RWPE2 (cell line): ENCODE results near the gene ASB1.

Source experiments
- ATAC-seq: fragments of 200-7000 bp; cut with Tn5 transposase; 3 replicates; pipeline ENCODE4 v1.9.1; 2021; ENCODE audit warnings: low read depth
- DNase-seq: peaks from one replicate; pipeline ENCODE4 v3.0.0-alpha.2; 2020; ENCODE audit warnings: low spot score
- H3K27ac ChIP-seq: fragments of 450-650 bp; 2 replicates; pipeline ENCODE4 v1.5.1; 2017; ENCODE audit warnings: mild to moderate bottlenecking; ENCODE audit not compliant: poor library complexity, severe bottlenecking
- H3K27me3 ChIP-seq: fragments of 250-450 bp; sonication (Bioruptor Pico); 2 replicates; pipeline ENCODE4 v1.5.1; 2021; ENCODE audit warnings: mild to moderate bottlenecking, moderate library complexity; ENCODE audit not compliant: insufficient read depth, poor library complexity, severe bottlenecking
- H3K36me3 ChIP-seq: fragments of 250-450 bp; sonication (Bioruptor Pico); 2 replicates; pipeline ENCODE4 v1.5.1; 2020; ENCODE audit warnings: low read depth, mild to moderate bottlenecking, moderate library complexity
- H3K4me1 ChIP-seq: fragments of 250-450 bp; sonication (Bioruptor Pico); 2 replicates; pipeline ENCODE4 v1.5.1; 2021; ENCODE audit warnings: mild to moderate bottlenecking, moderate library complexity; ENCODE audit not compliant: insufficient read depth, poor library complexity, severe bottlenecking
- H3K4me3 ChIP-seq: fragments of 250-450 bp; sonication (Bioruptor Pico); 2 replicates; pipeline ENCODE4 v1.5.1; 2021; ENCODE audit warnings: mild to moderate bottlenecking, moderate library complexity; ENCODE audit not compliant: severe bottlenecking
- H3K9me3 ChIP-seq: fragments of 250-450 bp; sonication (Bioruptor Pico); 2 replicates; pipeline ENCODE4 v1.5.1; 2021; ENCODE audit warnings: mild to moderate bottlenecking, moderate library complexity; ENCODE audit not compliant: severe bottlenecking
- TF ChIP-seq, protein P1 (sequence below): fragments of 450-650 bp; IDR thresholded peaks from one replicate; pipeline ENCODE4 v1.5.1; 2017; ENCODE audit warnings: mild to moderate bottlenecking, moderate library complexity; ENCODE audit not compliant: poor library complexity, severe bottlenecking

Gene ASB1

GRCh38 chr2:238456970-238457926 lies 30.5 kb downstream of the ASB1 start:
- ATAC-seq (no peak), DNase-seq (no peak)
- TF ChIP-seq, protein P1, sequence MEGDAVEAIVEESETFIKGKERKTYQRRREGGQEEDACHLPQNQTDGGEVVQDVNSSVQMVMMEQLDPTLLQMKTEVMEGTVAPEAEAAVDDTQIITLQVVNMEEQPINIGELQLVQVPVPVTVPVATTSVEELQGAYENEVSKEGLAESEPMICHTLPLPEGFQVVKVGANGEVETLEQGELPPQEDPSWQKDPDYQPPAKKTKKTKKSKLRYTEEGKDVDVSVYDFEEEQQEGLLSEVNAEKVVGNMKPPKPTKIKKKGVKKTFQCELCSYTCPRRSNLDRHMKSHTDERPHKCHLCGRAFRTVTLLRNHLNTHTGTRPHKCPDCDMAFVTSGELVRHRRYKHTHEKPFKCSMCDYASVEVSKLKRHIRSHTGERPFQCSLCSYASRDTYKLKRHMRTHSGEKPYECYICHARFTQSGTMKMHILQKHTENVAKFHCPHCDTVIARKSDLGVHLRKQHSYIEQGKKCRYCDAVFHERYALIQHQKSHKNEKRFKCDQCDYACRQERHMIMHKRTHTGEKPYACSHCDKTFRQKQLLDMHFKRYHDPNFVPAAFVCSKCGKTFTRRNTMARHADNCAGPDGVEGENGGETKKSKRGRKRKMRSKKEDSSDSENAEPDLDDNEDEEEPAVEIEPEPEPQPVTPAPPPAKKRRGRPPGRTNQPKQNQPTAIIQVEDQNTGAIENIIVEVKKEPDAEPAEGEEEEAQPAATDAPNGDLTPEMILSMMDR: no peak
- Histone ChIP-seq H3K9me3 (no peaks in the 10 kb centered on the region), H3K27me3 (no peaks in the 10 kb centered on the region), H3K4me3 (no peak overlapping the region), H3K36me3 (peaks cover 5% of the 10 kb centered on the region), H3K27ac (no peak overlapping the region), H3K4me1 (no peaks in the 10 kb centered on the region)

- Histone ChIP-seq H3K4me3 (no peak overlapping the region), H3K36me3 (0 out of 2 replicates have a peak, but pooled peaks cover under 1% of the 10 kb centered on the region), H3K9me3 (no peaks in the 10 kb centered on the region), H3K27ac (no peak overlapping the region), H3K27me3 (no peaks in the 10 kb centered on the region), H3K4me1 (no peaks in the 10 kb centered on the region)
- no peak for DNase-seq
- ATAC-seq: no peak
- TF ChIP-seq, protein P1: no peak
Observed at GRCh38 chr2:238457927-238458324, 31.2 kb downstream of the ASB1 start.

GRCh38 chr2:238458651-238459050 lies 31.9 kb downstream of the ASB1 start:
- TF ChIP-seq, protein P1: no peak
- Histone ChIP-seq H3K4me1 (no peaks in the 10 kb centered on the region), H3K27me3 (no peaks in the 10 kb centered on the region), H3K4me3 (no peak overlapping the region), H3K27ac (no peak overlapping the region), H3K9me3 (no peaks in the 10 kb centered on the region), H3K36me3 (0 out of 2 replicates have a peak, but pooled peaks cover 3% of the 10 kb centered on the region)
- ATAC-seq: no peak
- DNase-seq: no peak

DNA sequence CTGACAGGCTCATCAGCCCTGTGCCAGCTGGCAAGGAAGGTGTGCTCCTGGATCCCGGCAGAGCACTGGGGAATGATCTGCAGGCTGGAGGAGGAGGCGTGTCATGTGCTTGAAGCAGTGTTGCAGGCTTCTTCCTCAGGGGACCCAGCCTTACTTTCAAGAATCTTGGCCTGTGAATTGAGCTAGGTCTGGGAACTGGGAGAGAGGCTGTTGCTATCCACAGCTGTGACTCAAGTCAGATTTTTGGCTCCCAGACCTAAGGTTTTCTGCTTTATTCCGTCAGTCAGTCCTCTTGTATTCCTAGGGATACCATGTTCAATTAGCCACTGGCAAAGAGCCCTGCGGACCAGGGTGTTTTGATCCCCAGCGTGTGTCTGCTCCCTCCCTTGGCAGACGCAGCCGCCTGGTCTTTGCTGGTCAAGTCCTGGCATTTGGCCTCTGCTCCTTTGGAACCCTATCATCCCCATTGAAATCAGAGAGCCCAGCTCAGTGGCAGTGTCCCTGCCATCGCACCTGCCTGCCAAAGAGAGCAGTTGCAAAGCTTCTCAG lies 32.4 kb downstream of the ASB1 start:
- Histone ChIP-seq H3K27ac (no peak overlapping the region), H3K9me3 (no peaks in the 10 kb centered on the region), H3K27me3 (no peaks in the 10 kb centered on the region), H3K36me3 (0 out of 2 replicates have a peak, but pooled peaks cover 3% of the 10 kb centered on the region), H3K4me3 (no peak overlapping the region), H3K4me1 (no peaks in the 10 kb centered on the region)
- TF ChIP-seq, protein P1: no peak
- ATAC-seq: no peak
- DNase-seq: no peak
